Prostate gland (tissue), 2 donors: ENCODE data around the gene ARHGEF40. TPM values are rescaled to one million over a fixed set of nuclear protein-coding genes. Genes with fewer than 3 reads are reported as not detected.
A peak's percentile ranks its signal among the peaks of the same experiment; 100 is the strongest.

Source experiments
- DNase-seq: peaks from one replicate; pipeline ENCODE4 v3.0.0-alpha.2; 2019; ENCODE audit warnings: low spot score
- H3K27ac ChIP-seq, 2 donors: fragments of 200-600 bp; sonication (generic); 2 replicates each; pipeline ENCODE4 v1.5.1; 2017 to 2019
- H3K27me3 ChIP-seq: fragments of 200-600 bp; sonication (generic); replicated peaks from 2 replicates; pipeline ENCODE4 v1.5.1; 2019; ENCODE audit not compliant: insufficient read depth
- H3K36me3 ChIP-seq, 2 donors: fragments of 200-600 bp; sonication (generic); 1 replicate in 1 of 2; 2 replicates in 1 of 2; pipeline versions ENCODE4 v1.5.1 to v1.8.1; 2017 to 2019
- H3K4me1 ChIP-seq: fragments of 200-600 bp; sonication (generic); replicated peaks from 2 replicates; pipeline ENCODE4 v1.5.1; 2019
- H3K4me3 ChIP-seq, 2 donors: fragments of 200-600 bp; sonication (generic); 2 replicates each; pipeline ENCODE4 v1.5.1; 2017 to 2019
- H3K9me3 ChIP-seq: fragments of 200-600 bp; sonication (generic); 2 replicates; pipeline ENCODE4 v1.5.1; 2017
- POLR2A ChIP-seq: fragments of 450-650 bp; IDR thresholded peaks from one replicate; pipeline ENCODE4 v1.6.1; 2016; ENCODE audit warnings: antibody characterized with exemption, mild to moderate bottlenecking
- POLR2AphosphoS5 ChIP-seq: sonication (generic); formaldehyde crosslinking; IDR thresholded peaks from one replicate; pipeline ENCODE4 v1.6.1; 2017; ENCODE audit warnings: antibody characterized with exemption
- WGBS: methylation state at CpG from one replicate; pipeline ENCODE4 v1.1.5; 2018; 5-methylcytosine and 5-hydroxymethylcytosine counted together
- intact Hi-C: fragments of 100-400 bp; cut with DNase I; formaldehyde crosslinking; loops from one replicate; pipeline ENCODE4 v1.14.2; 2022
- total RNA-seq, 2 donors: library from RNA; depleted of rRNA; stranded (reverse); fragments of >200 nt; gene quantifications; one replicate each; pipeline ENCODE4 v1.1.0, GENCODE V29; 2016
- TF ChIP-seq, protein P1 (sequence below), 4 experiments: fragments of 200-600 bp in 2 of 4; fragments of 450-650 bp in 2 of 4; sonication (generic) in 2 of 4; IDR thresholded peaks; 1 replicate in 3 of 4; 2 replicates in 1 of 4; pipeline ENCODE4 v1.5.1; 2016 to 2019; ENCODE audit warnings: antibody characterized with exemption in 4 of 4, mild to moderate bottlenecking in 2 of 4, moderate library complexity in 2 of 4

ARHGEF40 gene
- total RNA-seq, 2 donors from 2014 or later: 12.4 to 37.7 TPM

DNA sequence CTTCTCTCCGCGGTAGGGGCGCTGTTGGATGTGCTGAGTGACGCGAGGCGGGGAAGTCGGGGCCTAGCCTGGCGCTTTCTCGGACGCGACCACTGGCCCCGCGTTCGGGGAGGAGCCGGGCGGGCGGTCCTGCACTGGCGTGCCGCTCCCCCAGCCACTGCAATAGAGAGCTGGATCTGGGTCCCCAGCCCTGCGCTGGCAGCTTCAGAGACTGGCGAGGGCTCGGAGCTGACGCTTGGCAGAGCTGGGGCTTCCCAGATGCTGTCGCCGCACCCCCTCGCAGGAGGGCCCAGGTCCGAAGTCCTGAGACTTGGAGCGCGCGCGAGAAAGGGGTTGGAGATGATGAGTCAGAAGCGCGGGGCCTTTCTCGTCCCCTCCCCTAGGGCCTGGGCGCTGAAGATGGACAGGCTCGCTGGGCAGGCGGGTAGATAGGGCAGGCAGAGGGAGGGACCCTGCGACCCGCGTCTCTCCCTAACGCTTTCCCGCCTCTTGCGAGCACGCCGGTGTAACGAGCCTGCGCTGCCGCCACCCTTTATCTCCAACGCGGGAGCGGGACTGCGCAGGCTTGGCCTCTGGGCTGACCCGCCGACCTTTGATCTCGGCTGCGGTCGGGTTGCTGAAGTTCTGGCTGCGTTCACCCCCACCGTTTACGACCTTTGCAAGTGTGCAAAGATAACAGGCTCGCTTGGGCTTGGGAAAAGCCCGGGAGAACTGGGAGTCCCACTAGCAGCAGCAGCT is 33.8 kb downstream of the ARHGEF40 start:
- intact Hi-C loops: loop anchor here (1.0 to 10.0 kb wide), 4 partner anchors 12 to 422 kb away; partner anchors contain the start of genes ARHGEF40, RNASE4 and SUPT16H
- peak overlapping the region; percentile 93 to 99 for H3K27ac ChIP-seq
- no peaks in the 10 kb centered on the region for H3K9me3 ChIP-seq
- DNase-seq: peak; percentile 96
- no peaks in the 10 kb centered on the region for H3K36me3 ChIP-seq
- H3K4me1 ChIP-seq: peaks cover 17% of the 10 kb centered on the region
- no peaks in the 10 kb centered on the region for H3K27me3 ChIP-seq
- TF ChIP-seq POLR2AphosphoS5 (peak; percentile 92), POLR2A (peak; percentile 94)
- TF ChIP-seq, protein P1, sequence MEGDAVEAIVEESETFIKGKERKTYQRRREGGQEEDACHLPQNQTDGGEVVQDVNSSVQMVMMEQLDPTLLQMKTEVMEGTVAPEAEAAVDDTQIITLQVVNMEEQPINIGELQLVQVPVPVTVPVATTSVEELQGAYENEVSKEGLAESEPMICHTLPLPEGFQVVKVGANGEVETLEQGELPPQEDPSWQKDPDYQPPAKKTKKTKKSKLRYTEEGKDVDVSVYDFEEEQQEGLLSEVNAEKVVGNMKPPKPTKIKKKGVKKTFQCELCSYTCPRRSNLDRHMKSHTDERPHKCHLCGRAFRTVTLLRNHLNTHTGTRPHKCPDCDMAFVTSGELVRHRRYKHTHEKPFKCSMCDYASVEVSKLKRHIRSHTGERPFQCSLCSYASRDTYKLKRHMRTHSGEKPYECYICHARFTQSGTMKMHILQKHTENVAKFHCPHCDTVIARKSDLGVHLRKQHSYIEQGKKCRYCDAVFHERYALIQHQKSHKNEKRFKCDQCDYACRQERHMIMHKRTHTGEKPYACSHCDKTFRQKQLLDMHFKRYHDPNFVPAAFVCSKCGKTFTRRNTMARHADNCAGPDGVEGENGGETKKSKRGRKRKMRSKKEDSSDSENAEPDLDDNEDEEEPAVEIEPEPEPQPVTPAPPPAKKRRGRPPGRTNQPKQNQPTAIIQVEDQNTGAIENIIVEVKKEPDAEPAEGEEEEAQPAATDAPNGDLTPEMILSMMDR (IDR thresholded peaks at IDR 0.05): peak; percentile 52 to 95 (median 68)
- H3K4me3 ChIP-seq: peak overlapping the region; percentile 61 to 73
- under 1% methylated on average over 52 of the region's 62 CpGs for WGBS

DNA sequence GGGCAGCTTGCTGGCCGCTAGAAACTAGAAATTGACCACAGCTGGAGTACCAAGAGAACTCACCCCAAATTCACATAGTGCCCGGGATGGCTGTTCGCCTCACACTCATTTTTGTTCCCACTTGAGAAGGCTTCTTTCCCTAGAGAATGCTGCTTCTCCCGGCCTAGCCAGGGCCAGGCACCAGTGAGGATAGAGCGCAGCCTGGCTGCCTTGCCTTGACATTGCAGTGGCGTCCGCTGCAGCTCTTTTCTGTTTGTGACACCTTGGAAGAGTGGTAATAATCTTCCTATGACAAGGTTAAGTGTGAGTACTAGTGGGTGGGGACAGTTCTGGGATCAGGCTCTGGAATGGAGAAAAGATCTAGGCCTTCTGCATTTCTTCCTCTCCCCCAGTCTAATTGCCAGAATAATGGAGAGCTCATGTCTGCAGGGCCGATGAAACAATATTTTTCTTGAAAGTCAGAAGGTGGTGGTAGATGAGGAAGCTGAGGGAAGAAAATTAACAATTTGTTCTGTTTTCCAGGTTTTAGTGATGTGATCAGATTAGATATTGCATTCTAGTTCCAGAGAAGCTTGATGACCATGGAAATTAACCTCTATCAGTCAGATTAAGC is 34.5 kb downstream of the ARHGEF40 start:
- H3K4me1 ChIP-seq: peaks cover 12% of the 10 kb centered on the region
- TF ChIP-seq, protein P1 (IDR thresholded peaks at IDR 0.05): peak; percentile 90 to 98 (median 96)
- TF ChIP-seq POLR2AphosphoS5: no peak

DNA sequence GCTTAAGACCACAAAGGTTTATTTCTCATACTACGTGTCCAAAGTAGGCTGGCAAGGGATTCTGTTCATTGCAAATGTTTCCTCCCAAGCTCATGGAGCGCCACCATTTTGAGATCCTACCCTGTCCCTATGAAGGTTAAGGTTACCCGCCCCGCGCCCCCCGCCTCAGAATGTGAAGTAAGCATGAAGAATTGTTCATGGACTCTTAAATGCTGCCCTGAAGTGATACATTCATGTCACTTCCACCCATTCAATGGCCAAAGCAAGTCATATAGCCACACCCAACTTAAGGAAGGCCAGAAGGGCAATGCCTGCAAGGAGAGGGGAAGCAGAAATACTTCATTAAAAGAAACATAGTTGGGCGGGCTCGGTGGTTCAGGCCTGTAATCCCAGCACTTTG is 35.0 kb downstream of the ARHGEF40 start:
- intact Hi-C loops: loop anchor here (2.0 to 10.0 kb wide), 2 partner anchors 34 to 280 kb away; partner anchors contain the start of genes ARHGEF40 and SUPT16H
- 77% methylated on average over 8 of the region's 8 CpGs for WGBS
- Histone ChIP-seq H3K27ac (peak overlapping the region; percentile 93 to 99), H3K36me3 (no peaks in the 10 kb centered on the region), H3K4me3 (no peak overlapping the region), H3K27me3 (no peaks in the 10 kb centered on the region), H3K4me1 (peaks cover 12% of the 10 kb centered on the region), H3K9me3 (no peaks in the 10 kb centered on the region)
- TF ChIP-seq, protein P1 (IDR thresholded peaks at IDR 0.05): no peak
- TF ChIP-seq POLR2A (no peak), POLR2AphosphoS5 (no peak)
- no peak for DNase-seq

More for the DNA sequence above, 34.5 kb downstream of the ARHGEF40 start:
- Histone ChIP-seq H3K4me3 (peak overlapping the region; percentile 61 to 73), H3K27me3 (no peaks in the 10 kb centered on the region), H3K27ac (peak overlapping the region; percentile 93 to 99), H3K36me3 (no peaks in the 10 kb centered on the region), H3K9me3 (no peaks in the 10 kb centered on the region)
- intact Hi-C loops: loop anchor here (1.0 to 10.0 kb wide), 4 partner anchors 12 to 422 kb away; partner anchors contain the start of genes ARHGEF40, RNASE4 and SUPT16H
- 1% methylated on average over 8 of the region's 8 CpGs for WGBS
- peak; percentile 71 for DNase-seq

DNA sequence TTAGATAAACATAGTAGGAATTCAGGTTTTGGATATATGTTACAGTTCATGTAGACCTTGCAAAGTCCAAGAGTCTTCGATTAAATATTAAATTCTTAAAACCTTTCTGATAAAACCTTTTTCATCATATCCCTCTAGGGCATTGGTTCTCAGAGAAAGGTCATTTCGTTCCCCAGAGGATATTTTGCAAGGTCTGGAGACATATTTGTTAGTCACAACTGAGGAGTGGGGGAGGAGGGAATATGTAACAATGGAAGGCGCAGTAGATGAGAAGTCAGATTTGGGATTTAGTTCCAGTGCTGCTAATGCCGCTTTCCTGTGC is 36.0 kb downstream of the ARHGEF40 start:
- whole genome bisulfite sequencing: 43% methylated on average over 4 of the region's 4 CpGs
- no peaks in the 10 kb centered on the region for H3K9me3 ChIP-seq
- DNase-seq: no peak
- H3K4me1 ChIP-seq: peaks cover 12% of the 10 kb centered on the region
- intact Hi-C loops: loop anchor here (10.0 kb wide), 1 partner anchor 279 kb away; the partner anchor contains the start of gene SUPT16H
- no peaks in the 10 kb centered on the region for H3K36me3 ChIP-seq
- H3K27ac ChIP-seq: no peak overlapping the region
- no peak overlapping the region for H3K4me3 ChIP-seq
- H3K27me3 ChIP-seq: no peaks in the 10 kb centered on the region
- TF ChIP-seq POLR2A (no peak), POLR2AphosphoS5 (no peak)
- TF ChIP-seq, protein P1 (IDR thresholded peaks at IDR 0.05): no peak
